CD4-positive, alpha-beta T cell treated with Interleukin-10 for 1 hour (primary cell): Measurements from ENCODE around the gene FAN1.

ENCODE experiments used
- DNase-seq: peaks from one replicate; pipeline ENCODE4 v3.0.0-alpha.2; 2020

Gene FAN1

DNA sequence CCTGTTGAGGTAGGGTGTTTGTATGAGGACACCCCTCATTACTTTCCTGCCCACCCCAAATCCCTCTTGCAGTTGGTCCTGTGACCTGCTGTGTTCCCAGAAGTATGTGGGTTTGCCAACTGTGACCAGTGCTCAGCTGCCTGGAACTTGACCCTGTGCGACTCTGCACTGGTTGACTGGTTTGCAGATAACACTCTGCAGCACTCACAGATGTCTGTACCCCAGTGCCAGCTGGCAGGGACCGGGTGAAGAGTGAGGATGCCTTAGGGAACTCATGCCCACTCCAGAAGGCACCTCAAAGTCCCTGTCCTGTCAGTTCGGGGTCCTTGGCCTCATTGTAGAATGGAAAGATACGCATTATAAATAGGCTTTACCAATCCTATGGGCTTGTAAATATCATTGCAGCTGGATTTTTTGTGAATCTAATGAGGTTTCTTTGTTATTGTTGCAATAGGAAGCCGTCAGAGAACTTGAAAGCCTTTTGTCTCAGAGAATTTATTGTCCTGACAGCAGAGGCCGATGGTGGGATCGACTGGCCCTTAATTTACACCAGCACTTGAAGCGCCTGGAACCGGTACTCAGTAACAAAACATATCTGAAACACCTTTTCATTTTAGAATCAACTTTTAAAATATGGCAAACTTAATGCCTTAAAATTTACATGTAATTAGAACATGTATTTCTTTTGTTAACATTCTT is 18.2 kb downstream of the FAN1 start:
- no peak for DNase-seq

DNA sequence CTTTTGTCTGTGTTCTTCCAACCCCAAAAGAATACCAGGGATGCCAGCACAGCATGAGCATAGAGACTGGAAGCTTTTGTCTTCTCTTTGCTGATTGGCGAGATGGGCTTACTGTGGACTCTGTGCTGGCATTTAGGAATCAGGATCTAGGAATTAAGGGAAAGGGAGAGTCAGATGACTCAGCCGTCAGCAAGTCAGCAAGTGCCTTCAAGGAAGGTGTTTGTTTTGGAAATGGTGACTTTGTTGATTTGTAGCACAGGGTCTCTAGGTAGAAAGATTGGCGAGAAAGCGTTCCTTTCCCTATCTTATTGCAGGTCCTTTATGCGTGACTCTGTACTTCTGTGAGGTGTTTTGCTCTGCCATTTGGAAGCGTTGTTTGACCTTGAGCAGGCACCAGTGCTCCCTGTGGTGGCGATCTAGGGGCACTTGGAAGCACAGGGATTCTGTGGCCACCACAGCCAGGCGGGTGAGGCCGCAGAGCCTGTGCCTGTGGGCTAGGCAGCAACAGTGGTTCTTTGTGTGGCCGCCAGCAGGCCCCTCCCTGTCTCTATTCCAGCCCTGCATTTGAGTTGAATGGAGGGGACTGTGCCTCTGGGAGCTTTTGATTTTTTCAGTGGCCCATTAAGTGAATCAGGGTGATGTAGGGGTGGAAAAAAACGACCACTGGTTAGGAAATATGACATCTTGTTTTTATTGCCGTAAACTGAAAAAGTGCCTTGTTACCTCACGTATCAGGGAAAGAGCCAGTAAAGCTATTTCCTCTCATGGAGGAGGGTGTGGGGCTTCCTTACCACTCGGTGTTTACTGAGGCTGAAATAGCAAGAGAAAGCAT is 19.0 kb downstream of the FAN1 start:
- DNase-seq: no peak

GRCh38 chr15:30923429-30923828 is 19.7 kb downstream of the FAN1 start:
- no peak for DNase-seq

DNA sequence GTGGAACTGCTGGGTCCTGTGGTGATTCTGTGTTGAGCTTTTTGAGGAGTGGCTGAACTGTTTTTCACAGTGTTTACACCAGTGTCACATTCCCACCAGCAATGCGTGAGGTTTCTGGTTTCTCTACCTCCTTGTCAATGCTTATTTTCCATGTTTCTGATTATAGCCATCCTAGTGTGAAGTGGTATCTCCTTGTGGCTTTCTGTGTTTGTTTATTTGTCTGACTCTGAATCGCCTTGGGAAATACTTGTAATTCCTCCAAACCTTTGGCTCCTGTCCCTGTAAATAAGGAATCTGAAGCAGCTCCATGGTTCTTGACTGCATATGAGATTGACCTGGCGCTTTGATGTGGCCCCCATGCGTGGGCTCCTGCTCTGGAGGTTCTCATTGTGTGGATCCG is 20.6 kb downstream of the FAN1 start:
- no peak for DNase-seq

DNA sequence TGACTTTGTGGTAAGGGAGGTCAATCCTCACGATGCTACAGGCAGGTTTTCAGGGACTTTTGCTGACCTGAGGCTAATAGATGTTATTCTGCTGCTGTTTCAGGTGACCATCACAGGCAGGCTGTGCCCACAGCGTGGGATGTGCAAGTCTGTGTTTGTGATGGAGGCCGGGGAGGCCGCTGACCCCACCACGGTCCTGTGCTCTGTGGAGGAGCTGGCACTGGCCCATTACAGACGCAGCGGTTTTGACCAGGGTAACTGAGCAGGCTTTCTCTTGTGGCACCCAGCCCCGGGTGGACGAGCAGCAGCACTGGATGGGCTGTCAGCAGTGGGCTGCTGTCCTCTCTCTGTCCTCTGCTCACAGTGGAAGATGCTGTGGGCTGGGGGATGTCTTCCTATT is 22.0 kb downstream of the FAN1 start:
- no peak for DNase-seq

DNA sequence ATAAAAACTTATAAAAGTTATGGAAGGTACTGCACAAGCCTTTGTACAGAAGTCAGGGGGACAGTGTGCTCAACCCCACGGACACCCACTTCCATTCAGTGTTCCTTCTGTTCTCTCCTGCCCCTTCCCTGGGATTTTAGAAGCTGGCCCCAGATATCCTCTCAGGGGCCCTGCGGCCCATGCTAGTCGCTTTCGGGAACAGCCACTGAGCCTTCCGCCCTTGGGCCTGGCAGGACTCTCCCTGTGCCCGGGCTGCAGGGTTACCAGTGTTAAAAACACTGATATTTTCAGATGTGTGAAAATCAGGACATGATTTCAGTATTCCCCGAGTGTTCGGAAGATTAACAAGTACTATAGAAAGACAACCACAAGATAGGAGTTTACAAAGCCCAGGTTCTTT is 22.4 kb downstream of the FAN1 start:
- DNase-seq: no peak

DNA sequence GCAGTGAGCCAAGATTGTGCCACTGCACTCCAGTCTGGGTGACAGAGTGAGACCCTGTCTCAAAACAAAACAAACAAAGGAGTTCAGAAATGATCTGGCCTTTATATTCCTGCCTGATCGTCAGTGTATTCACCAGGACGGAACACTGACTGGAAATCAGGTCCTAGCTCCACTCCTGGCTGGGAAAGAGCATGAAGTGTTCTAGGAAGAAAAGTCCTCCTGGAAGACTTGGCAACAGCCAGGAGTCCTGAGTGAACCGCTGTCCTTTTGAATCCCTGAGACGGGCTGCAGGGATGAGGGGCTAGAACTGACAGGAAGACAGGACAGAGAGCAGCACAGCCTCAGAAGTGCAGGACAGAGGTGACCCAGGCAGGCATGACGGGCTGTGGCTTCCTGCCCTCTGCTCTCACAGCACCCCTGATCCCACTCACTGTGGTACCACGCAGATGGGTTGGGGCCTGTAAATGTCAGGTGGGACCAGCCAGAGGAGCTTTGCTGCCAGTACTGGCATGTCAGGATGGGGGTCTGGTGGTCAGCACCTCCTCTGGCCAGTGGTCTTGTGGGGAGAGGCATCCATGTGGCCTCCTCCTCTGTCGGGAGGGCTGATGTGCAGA is 23.5 kb downstream of the FAN1 start:
- no peak for DNase-seq

GRCh38 chr15:30928076-30928475 is 24.4 kb downstream of the FAN1 start:
- no peak for DNase-seq

GRCh38 chr15:30929064-30929669 is 25.5 kb downstream of the FAN1 start:
- no peak for DNase-seq

- DNase-seq: no peak
Measured at GRCh38 chr15:30929982-30930381, 26.3 kb downstream of the FAN1 start.

GRCh38 chr15:30930422-30930821 is 26.7 kb downstream of the FAN1 start:
- no peak for DNase-seq

DNA sequence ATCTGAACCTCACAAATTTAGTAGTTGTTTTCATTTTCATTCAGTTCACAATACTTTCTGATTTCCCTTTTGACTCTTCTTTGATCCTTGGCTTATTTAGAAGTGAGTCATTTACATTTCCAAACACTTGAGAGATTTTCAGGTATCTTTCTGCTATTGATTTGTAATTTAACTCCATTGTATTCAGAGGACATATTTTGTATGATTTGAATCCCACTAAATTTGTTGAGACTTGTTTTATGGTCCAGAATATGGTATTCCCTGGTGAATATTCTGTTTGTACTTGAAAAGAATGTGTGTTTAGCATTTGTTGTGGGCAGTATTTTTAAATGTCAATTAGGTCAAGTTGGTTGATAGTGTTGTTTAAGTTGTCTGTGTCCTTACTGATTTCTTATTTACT is 29.6 kb downstream of the FAN1 start:
- DNase-seq: no peak

- no peak for DNase-seq
Measured at GRCh38 chr15:30939161-30939560, 35.4 kb downstream of the FAN1 start.

DNA sequence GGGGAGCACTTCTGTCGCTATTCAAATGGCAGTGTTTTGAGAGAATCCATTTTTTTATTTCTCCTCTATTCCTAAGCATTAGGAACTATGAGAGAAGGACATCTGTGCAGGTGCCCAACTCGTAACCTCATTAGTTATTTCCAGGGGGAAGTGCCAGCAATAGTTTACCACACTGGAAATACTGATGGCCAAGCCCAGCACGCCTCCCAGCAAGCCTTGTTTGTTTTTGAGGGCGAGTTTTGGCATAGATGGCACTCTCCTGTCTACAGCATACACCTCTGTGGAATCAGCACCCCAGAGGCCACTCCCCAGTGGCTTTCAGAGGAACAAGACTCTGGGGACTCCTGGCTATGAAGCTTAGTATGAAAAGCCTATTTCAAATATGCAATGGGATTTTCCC is 36.6 kb downstream of the FAN1 start:
- DNase-seq: no peak

DNA sequence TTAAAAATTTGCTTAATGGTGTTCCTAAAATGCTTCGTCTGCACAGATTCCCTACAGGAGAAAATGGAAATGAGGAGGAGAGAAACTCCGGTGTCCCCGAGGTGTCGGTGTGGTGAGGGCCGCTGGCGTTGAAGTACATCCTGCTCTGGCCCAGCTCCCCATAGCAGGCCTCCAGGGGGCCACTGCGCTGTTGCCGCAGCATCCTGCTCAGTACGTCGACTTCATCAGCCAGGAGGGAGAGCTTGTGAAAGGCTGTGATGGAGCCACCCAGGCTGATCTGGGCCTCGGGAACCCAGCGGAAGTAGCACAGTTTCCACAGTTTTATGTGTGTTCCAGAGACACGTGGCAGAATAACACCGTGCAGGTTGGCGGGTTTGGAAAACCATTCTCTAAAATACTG is 37.8 kb downstream of the FAN1 start:
- no peak for DNase-seq

DNA sequence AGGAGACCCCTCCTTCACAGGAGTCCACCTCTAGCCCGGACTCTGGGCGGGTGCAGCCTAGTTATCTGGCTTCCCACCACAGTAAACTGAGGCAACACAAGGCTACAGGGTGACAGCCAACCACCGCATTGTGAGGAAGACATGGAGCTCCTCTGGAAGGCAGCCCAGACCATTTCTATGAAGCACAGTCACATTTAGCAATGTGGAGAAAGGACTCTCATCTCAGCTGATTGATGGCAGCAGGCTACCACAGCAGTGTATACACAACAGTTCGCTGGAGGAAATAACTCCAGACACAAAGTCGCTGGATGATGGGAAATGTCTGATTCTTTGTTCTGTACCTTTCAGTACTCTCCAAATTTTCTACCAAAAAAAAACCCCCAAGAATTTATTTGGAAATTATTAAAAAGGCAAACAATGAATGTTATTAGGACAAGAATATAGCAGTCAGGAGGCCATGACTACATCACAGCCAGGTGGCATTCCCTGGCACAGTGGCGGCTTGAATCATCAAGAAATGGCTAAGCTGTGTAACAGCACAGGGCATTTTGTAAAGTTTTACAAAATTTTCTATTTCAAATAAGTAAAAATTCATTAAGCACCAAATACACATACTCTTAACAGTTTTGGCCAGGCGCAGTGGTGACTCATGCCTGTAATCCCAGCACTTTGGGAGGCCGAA is 40.1 kb downstream of the FAN1 start:
- no peak for DNase-seq

DNA sequence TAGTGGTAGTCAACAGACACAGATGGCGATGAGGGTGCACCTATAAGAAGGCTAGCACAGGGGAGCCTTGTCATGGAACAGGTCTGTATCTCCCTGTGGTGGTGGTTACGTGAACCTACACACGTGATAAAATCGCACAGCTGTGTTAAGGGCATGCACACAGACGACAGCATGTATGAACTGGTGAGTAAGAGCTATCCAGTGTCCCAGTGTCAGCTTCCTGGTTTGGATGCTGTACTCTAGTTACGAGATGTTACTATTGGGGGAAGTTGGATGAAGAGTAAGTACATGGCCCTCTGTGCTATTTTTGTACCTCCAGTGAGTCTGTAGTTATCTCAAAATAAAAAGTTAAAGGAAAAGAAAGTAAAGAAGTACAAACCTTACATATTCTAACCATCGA is 49.5 kb downstream of the FAN1 start:
- no peak for DNase-seq

- no peak for DNase-seq
Measured at GRCh38 chr15:30953731-30954378, 50.1 kb downstream of the FAN1 start.

DNA sequence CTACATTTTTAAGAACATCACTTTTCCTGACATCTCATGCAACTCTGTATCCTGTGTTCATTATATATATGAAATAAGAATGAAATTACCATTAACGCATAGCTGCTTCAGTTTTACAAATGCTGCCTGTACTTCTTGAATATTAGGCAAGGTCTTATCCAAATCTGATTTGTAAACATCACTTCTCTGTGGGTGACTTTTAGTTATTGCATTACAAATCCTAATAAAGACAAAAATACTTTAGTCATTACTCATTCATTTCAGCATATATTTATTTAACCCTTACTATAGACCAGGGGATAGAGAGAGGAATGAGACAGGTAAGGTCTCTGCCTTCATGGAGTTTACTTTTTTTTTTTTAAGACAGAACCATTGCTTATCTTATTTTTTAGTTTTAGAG is 51.0 kb downstream of the FAN1 start:
- DNase-seq: no peak

DNA sequence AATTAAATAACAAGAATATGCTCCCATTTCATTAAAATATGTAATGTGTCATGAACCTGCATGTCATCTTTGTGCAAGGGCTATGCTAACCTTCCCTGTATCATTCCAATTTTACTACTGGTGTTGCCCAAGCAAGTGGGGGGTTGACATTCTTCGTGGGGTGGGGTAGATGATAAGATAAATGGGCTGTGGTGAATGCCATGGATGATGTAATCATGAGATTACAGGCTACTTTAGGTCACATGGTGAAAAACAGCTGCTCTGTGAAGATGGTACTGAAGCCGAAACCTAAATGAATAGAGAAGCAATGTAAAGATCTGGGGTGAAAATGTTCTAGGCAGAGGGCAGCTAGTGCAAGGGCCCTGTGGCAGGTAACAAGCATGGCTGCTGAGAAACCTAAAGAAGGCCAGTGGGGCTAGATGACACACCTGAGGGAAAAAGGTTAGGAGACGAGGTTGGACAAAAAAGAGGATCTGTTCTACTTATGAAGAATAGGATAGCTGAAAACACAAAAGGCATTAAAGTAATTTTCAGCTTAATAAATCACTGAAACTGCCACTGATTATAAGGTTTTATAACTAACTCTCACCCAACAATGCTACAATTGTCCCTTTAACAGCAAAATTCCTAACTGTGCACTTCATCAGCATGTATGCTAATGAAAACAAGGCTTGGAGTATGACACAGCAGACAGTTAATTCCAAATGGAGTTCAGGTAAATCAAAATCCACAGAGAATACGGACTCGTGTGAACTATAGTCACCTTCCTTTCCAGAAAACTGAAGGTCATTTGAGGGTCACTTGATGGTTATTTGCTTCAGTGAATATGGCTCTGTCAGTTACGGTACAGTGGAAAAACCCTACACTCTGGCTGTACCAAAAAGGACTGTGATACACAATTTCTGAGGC is 52.8 kb downstream of the FAN1 start:
- no peak for DNase-seq

GRCh38 chr15:30958219-30958618 is 54.5 kb downstream of the FAN1 start:
- no peak for DNase-seq

DNA sequence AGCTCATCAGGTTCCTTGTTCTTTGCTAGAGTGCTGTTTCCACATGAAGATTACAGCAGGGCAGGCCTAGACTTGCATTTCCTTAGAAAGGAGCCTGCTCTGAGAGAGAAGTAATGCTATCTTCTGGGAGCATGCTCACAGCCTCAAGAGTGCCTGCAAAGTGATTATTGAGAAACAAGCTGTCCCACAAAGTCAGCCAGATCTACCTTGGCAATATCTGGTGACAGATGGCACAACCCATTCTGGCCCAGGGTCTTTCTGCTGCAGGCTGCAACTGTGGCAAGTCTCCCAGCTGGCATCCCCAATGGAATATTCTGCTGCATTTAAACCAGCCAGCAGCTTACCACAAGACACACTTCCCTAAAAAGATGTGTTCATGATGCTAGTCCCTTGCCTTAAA is 58.4 kb downstream of the FAN1 start:
- no peak for DNase-seq
